ENCODE measurements around the gene MTAP. TPM values are rescaled to one million over a fixed set of nuclear protein-coding genes. Genes with fewer than 3 reads are reported as not detected.
A peak's percentile ranks its signal among the peaks of the same experiment; 100 is the strongest.

MTAP gene
- polyA plus RNA-seq, 3 donors, result 7.4 to 11.3 (median 7.8) TPM

DNA sequence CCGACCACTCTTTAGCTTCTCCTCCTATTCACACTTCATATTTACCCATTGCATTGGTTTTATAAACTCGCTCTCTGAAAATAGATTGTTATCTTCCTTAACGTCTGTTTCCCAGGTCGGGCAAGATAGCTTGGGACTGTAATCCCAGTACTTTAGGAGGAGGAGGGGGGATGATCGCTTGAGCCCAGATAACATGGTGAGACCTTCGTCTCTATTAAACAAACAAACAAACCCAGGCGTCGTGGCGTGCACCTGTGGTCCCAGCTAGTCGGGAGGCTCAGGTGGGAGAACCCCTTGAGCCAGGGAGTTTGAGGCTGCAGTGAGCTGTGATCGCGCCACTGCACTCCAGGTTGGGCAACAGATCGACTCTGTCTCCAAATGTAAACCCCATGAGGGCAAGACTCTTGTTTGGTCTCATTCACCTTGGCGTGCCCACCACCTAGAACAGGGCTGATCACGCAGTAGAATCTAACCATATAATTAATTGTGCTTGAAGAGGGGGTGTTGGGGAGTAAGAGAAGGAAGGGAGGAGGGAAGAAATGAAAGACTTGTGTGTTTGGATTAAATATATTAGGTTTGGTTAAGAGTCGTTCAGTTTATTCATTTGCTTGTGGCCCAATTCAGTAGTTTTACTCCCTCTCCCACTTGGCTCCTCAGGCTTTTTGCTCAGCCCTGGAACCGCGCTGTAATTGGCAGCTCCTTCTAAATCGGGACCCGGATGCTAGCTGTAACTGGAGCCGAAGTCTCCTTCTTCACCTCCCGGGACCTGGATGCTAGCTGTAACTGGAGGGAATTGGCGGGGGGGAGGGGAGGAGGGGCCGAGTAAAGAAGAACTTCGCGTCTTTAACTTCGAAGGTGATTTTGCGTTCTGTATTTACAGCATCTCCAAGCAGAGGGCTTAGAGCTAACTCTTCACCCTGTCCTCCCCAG, 166.8 kb downstream of the MTAP start:
- Mint-ChIP-seq H3K4me3 (peak overlapping the region in 1 of 2 donors; percentile 69), H3K4me1 (peaks cover 61% of the 10 kb centered on the region), H3K27me3 (ENCODE audit: low read depth in 3 of 3) (peaks cover 95 to 97% (median 95%) of the 10 kb centered on the region in 3 donors), H3K36me3 (peaks cover 23 to 28% of the 10 kb centered on the region in 2 donors), H3K27ac (peak overlapping the region in 1 of 7 donors; percentile 41), H3K9me3 (peaks cover 0 to 76% (median 51%) of the 10 kb centered on the region in 7 donors)
- H3K4me3 ChIP-seq (replicated peaks in 1 of 3; ENCODE audit: low read depth in 2 of 3, low read length in 3 of 3), result no peak overlapping the region
- 17% methylated on average over 10 of the region's 28 CpGs for WGBS (ENCODE audit: insufficient coverage)
- H3K9ac ChIP-seq (ENCODE audit: insufficient read depth, low read length, poor library complexity, severe bottlenecking), result no peak overlapping the region
- peaks cover 34 to 44% of the 10 kb centered on the region in 2 donors for H3K4me1 ChIP-seq (ENCODE audit: control insufficient read depth in 1 of 2, insufficient read depth in 2 of 2, low read length in 2 of 2)
- H3K27ac ChIP-seq (ENCODE audit: low read depth in 1 of 2, low read length in 2 of 2), result no peak overlapping the region
- no peak overlapping the region for H3K4me2 ChIP-seq (replicated peaks; ENCODE audit: extremely low read depth, low read length, poor library complexity, severe bottlenecking)
- no peaks in the 10 kb centered on the region for H4K20me1 ChIP-seq (ENCODE audit: insufficient read depth, low read length)
- no peak overlapping the region for H2AFZ ChIP-seq (ENCODE audit: insufficient read depth, low read depth, low read length, poor library complexity, severe bottlenecking)
- intact Hi-C loops (cut with micrococcal nuclease), result loop anchor here (5.0 kb wide), 2 partner anchors 38 to 157 kb away; partner anchors contain the start of gene CDKN2B (in 2 of the 2)
- H3K36me3 ChIP-seq (replicated peaks in 1 of 2; ENCODE audit: control insufficient read depth in 1 of 2, insufficient read depth in 2 of 2, low read length in 2 of 2), result no peaks in the 10 kb centered on the region
- peaks cover 19 to 70% of the 10 kb centered on the region in 2 donors for H3K9me3 ChIP-seq (replicated peaks in 1 of 2; ENCODE audit: control insufficient read depth in 1 of 2, insufficient read depth in 1 of 2, low read length in 2 of 2)
- TF ChIP-seq, protein P1, sequence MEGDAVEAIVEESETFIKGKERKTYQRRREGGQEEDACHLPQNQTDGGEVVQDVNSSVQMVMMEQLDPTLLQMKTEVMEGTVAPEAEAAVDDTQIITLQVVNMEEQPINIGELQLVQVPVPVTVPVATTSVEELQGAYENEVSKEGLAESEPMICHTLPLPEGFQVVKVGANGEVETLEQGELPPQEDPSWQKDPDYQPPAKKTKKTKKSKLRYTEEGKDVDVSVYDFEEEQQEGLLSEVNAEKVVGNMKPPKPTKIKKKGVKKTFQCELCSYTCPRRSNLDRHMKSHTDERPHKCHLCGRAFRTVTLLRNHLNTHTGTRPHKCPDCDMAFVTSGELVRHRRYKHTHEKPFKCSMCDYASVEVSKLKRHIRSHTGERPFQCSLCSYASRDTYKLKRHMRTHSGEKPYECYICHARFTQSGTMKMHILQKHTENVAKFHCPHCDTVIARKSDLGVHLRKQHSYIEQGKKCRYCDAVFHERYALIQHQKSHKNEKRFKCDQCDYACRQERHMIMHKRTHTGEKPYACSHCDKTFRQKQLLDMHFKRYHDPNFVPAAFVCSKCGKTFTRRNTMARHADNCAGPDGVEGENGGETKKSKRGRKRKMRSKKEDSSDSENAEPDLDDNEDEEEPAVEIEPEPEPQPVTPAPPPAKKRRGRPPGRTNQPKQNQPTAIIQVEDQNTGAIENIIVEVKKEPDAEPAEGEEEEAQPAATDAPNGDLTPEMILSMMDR (IDR thresholded peaks at IDR 0.05), result no peak
- H3K27me3 ChIP-seq (ENCODE audit: control insufficient read depth in 2 of 2, insufficient read depth in 2 of 2, low read length in 2 of 2), result peaks cover 93 to 100% of the 10 kb centered on the region in 2 donors
- no peak for DNase-seq
- no peaks in the 10 kb centered on the region for H3K79me2 ChIP-seq (ENCODE audit: insufficient read depth, low read length)

DNA sequence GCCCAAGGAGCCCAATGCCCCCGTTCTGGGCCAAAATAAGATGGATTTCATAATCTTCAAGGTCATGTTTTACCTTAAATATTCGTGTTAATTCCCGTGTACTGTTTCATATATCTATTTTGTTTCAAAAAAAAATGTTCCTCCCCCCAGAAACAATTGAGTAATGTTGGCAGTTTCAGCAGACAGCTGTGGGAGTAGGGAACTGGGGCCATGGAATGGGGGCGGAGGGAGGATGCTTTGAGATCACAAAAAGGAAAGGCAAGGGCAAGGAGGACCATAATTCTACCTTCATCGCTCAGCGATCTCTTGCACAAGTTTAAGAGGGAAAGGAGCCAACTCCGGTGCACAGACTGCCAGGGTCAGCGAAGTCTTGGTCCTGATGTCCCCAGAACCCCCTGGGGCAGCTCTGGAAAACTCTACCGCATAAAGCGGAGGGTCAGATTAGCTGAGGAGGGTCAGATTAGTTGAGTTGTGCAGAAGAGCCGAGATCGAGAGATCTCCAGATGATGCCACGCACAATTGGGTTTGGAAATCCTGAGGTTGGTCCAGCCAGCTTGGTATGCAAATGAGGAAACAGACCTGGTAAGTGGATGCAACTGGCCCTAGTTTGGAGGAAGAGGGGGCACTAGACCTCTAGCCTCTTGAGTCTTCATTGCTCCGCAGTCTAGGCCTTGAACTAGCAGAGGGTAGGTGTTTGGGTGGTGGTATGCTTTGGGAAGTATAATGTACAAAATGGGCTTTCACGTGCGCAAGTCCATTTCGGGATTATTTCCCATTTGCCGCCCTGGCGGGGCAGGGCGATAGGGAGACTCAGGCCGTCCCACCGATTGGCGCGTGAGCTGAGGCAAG, 167.7 kb downstream of the MTAP start:
- Histone ChIP-seq H2AFZ (ENCODE audit: insufficient read depth, low read depth, low read length, poor library complexity, severe bottlenecking) (no peak overlapping the region), H3K79me2 (ENCODE audit: insufficient read depth, low read length) (no peaks in the 10 kb centered on the region), H3K4me2 (replicated peaks; ENCODE audit: extremely low read depth, low read length, poor library complexity, severe bottlenecking) (no peak overlapping the region), H3K36me3 (replicated peaks in 1 of 2; ENCODE audit: control insufficient read depth in 1 of 2, insufficient read depth in 2 of 2, low read length in 2 of 2) (no peaks in the 10 kb centered on the region), H3K9me3 (replicated peaks in 1 of 2; ENCODE audit: control insufficient read depth in 1 of 2, insufficient read depth in 1 of 2, low read length in 2 of 2) (peaks cover 19 to 71% of the 10 kb centered on the region in 2 donors), H3K27ac (ENCODE audit: low read depth in 1 of 2, low read length in 2 of 2) (no peak overlapping the region), H3K4me3 (replicated peaks in 1 of 3; ENCODE audit: low read depth in 2 of 3, low read length in 3 of 3) (no peak overlapping the region), H3K9ac (ENCODE audit: insufficient read depth, low read length, poor library complexity, severe bottlenecking) (no peak overlapping the region), H4K20me1 (ENCODE audit: insufficient read depth, low read length) (no peaks in the 10 kb centered on the region), H3K27me3 (ENCODE audit: control insufficient read depth in 2 of 2, insufficient read depth in 2 of 2, low read length in 2 of 2) (peaks cover 95 to 99% of the 10 kb centered on the region in 2 donors), H3K4me1 (ENCODE audit: control insufficient read depth in 1 of 2, insufficient read depth in 2 of 2, low read length in 2 of 2) (peaks cover 36 to 45% of the 10 kb centered on the region in 2 donors)
- H3K9me3 Mint-ChIP-seq, result peaks cover 0 to 74% (median 49%) of the 10 kb centered on the region in 7 donors
- TF ChIP-seq, protein P1 (IDR thresholded peaks at IDR 0.05), result no peak
- peak overlapping the region in 1 of 7 donors; percentile 38 for H3K27ac Mint-ChIP-seq
- H3K36me3 Mint-ChIP-seq, result peaks cover 20 to 31% of the 10 kb centered on the region in 2 donors
- intact Hi-C loops (cut with micrococcal nuclease), result loop anchor here (5.0 kb wide), 2 partner anchors 37 to 158 kb away; partner anchors contain the start of gene CDKN2B (in 2 of the 2)
- no peak for DNase-seq
- H3K4me3 Mint-ChIP-seq, result peak overlapping the region in 1 of 2 donors; percentile 69
- H3K27me3 Mint-ChIP-seq (ENCODE audit: low read depth in 3 of 3), result peaks cover 94 to 97% (median 95%) of the 10 kb centered on the region in 3 donors
- peaks cover 60% of the 10 kb centered on the region for H3K4me1 Mint-ChIP-seq
- 20% methylated on average over 20 of the region's 24 CpGs for WGBS (ENCODE audit: insufficient coverage)
